GM21367 (cell line): Measurements from ENCODE around the gene CCDC51.
A peak's percentile ranks its signal among the peaks of the same experiment; 100 is the strongest.
"Not testable (repeated sequence)": the region's sequence is repeated elsewhere in the genome, so short reads cannot be mapped to it uniquely, and the experiment has no call there.

Source experiments
- ATAC-seq: cut with Tn5 transposase; IDR thresholded peaks from one replicate; pipeline ENCODE4 v1.9.1; 2021; ENCODE audit not compliant: unreplicated experiment

The CCDC51 gene, protein sequence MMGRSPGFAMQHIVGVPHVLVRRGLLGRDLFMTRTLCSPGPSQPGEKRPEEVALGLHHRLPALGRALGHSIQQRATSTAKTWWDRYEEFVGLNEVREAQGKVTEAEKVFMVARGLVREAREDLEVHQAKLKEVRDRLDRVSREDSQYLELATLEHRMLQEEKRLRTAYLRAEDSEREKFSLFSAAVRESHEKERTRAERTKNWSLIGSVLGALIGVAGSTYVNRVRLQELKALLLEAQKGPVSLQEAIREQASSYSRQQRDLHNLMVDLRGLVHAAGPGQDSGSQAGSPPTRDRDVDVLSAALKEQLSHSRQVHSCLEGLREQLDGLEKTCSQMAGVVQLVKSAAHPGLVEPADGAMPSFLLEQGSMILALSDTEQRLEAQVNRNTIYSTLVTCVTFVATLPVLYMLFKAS

DNA sequence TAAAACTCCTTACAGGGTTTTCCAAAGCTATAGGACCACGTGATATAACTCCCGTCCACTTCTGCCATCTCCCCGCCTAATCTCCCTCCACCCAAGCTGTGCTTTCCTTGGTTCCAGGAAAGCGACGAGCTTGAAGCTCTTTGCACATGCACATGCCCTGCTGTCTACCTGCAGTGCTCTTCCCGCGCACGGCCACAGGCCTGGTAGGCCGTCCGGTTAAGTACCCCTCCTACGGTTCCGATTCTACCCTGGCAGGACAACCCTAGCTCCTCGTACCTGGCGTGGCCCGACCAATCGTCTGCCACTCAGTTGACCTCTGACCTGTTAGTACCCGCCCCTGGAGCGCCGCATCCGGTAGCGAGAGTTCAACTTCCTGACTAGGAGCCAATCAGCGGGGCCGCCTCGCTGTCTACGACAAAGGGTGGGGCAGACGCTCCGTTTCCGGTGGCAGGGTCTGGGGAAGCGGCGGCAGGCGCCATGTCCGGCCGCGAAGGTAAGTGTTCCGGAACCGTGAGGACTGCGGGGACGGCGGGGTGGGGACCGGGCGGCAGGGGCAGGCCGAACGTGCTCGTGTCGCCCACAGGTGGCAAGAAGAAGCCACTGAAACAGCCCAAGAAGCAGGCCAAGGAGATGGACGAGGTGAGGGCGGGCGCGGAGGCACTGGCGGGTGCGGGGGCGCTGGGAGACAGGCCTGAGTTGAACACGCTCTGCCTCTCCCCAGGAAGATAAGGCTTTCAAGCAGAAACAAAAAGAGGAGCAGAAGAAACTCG is at the start of gene CCDC51, which contains the start of gene TMA7:
CCDC51 (minus strand) TSS at position 300 of the 770 bp plus-strand sequence. CDS start 4,991 bp downstream, outside the sequence.
TMA7 (plus strand) TSS at position 438 of the 770 bp plus-strand sequence; CDS start at position 478, 40 bp downstream.
- ATAC-seq, result peak; percentile 84

DNA sequence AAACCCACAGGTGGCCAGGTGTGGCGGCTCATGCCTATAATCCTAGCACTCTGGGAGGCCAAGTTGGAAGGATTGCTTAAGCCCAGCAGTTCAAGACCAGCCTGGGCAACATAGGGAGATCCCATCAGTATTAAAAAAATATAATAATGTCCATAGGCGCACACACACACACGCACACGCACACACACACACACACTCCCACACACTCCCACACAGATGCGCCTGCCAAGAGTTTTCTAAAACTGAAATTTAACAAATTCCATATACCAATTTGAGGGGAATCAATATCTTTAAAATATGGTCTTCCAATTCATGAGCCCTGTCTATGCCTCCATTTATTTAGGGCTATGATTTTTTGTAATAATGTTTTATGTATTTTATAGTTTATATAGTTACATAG is 47.0 kb upstream of the CCDC51 start:
- no peak for ATAC-seq

DNA sequence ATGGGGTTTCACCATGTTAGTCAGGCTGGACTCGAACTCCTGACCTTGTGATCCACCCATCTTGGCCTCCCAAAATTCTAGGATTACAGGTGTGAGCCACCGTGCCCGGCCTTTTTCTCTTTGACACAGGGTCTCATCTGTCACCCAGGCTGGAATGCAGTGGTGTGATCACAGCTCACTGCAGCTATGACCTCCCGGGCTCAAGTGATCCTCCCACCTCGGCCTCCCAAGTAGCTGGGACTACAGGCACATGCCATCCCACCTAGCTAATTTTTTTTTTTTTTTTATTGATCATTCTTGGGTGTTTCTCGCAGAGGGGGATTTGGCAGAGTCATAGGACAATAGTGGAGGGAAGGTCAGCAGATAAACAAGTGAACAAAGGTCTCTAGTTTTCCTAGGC is 42.9 kb upstream of the CCDC51 start:
- ATAC-seq, result not testable (repeated sequence)

DNA sequence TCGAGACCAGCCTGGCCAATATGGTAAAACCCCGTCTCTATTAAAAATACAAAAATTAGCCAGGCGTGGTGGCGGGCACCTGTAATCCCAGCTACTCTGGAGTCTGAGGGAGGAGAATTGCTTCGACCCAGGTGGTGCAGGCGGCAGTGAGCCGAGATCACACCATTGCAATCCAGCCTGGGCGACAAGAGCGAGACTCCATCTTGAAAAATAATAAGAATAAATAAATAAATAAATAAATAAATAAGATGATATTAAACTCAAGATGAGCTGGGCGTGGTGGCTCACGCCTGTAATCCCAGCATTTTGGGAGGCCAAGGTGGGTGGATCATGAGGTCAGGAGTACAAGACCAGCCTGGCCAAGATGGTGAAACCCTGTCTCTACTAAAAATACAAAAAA is 41.0 kb upstream of the CCDC51 start:
- not testable (repeated sequence) for ATAC-seq

DNA sequence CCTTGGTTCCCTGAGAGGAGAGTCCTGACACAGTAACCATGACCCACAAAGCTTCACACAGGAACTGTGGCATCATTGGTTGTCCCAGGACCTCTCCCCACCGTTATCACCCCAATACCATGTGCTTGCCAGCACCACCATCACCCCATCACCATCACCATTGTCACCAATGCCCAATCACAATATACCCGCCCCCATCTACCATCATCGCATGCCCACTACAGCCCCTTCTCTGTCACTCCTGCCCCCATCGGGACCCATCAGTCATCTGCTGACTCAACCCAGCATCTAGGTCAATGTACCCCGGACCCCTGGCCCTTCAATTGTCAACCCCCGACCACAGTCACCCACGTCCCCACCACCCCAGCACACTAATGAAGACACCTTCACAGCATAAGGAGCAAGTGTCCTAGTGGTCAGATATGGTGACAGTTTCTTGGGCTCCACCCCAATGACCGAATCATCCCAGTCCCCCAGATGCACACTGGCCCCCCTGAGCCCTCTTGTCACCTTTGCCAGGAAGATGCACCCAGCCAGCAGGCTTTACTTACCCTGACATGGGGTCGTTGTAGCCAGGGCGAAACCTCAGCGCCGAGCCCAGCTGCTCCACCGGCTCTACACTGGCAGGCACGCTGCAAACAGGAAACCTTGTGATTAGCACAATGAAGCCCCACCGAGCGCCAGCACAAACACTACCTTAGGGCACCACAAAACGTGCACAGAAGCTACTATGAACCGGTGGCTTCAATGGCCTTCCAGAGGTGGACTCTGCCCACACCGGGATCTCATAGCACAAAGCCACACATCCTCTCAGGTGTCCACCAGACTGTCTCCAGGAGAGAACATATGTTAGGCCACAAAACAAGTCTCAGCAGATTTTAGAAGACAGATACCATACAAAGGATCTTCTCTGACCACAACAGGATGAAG is 39.0 kb upstream of the CCDC51 start:
- ATAC-seq, result no peak

DNA sequence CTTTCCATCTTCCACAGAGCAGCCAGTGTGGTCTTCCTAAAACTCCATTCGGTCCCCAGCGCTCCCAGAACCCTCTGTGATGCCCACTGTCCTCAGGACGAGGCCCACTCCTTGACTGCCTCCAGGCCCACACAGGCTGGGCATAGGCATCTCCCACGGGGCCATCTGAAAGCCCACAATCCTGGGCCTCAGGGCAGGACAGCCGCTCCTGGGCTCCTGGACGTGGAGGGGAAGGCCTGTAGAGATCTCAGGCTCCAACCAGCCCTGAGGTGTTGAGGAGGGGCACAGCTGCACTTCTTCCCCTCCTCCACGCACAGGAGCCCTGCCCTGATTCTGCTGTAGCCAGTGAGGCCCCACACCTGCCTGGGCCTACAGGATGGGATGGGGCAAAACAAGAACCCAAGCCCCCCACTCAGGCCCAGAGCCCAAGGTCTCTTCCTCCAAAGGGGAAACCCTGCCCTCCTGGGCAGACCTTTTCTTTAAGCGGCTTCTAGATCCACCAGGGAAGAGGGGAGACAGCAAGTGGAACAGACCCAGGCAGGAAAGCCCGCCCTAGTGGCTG is 38.1 kb upstream of the CCDC51 start:
- ATAC-seq, result no peak

DNA sequence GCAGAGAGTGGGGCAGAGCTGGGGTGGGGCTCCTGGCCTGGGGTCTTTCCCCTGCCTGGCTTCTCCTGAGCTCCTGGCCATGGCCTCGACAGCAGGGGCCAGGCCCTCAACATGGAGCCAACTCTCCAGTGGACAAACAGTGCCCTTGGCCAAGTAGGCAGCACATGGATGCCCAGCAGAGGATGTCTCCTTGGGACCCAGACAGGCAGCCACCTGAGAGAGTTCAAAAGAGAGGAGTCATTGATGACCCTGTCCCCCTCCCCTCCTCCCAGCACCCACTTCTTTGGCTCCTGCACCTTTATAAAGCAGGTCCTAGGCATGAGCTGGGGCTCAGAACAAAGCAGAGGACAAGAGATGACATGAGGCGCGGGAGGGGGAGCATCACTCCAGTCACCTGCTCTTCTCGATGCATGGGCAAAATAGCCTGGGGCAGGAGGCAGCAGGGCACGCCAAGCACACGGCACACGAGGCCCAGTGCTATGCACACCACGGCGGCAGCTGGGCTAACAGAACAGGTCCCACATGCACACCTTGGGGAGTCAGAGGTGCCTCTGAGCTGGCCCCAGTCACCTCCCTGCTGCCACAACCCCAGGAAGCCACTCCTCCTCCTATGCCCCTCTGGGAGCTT is 36.6 kb upstream of the CCDC51 start:
- ATAC-seq, result no peak

DNA sequence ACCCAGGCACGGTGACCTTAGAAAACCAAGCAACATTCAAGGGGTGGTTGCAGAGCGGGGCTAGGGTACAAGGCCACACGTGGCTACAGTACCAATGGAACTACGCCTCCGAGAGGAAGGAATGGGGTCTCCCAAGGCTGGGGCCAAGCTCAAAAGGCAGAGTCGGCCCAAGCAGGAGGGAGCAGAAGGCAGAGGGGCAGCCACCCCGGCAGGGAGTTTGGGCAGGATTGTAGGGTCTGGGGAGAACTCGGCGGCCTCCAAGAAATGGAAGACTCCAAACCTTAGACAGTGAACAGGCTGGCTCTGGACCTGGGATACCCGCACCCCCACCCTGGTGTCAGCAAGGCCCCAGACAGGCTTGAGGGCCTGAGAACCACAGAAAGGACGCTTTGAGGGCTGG is 35.3 kb upstream of the CCDC51 start:
- ATAC-seq, result no peak

DNA sequence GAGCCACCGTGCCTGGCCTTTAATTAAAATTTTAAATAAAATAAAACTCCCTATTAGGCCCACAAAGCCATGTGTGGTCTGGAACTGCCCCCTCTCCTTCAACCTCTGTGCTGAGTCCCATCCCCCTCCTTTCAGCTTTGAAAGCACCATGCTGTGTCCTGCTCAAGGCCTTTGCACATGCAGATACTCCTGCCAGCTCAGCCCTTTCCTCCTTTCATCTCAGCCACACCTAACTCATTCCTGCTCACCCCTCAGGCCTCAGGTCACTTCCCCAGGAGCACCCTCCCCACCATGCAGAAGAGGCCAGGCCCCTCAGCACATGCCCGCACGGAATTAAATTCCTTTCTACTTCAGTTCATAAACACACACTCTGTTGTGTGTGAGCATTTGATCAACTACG is 34.7 kb upstream of the CCDC51 start:
- no peak for ATAC-seq

DNA sequence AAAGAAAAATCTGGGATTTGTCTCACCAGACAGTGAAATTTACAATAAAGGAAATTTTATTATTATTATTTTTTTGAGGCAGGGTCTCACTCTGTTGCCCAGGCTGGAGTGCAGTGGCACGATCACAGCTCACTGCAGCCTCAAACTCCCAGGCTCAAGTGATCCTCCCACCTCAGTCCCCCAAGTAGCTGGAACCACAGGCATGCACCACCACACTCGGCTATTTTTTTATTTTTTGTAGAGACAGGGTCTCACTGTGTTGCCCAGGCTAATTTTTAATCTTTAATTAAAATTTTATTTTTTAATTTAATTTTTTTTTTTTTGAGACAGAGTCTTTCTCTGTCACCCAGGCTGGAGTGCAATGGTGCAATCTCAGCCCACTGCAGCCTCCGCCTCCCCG is 34.1 kb upstream of the CCDC51 start:
- ATAC-seq, result not testable (repeated sequence)

DNA sequence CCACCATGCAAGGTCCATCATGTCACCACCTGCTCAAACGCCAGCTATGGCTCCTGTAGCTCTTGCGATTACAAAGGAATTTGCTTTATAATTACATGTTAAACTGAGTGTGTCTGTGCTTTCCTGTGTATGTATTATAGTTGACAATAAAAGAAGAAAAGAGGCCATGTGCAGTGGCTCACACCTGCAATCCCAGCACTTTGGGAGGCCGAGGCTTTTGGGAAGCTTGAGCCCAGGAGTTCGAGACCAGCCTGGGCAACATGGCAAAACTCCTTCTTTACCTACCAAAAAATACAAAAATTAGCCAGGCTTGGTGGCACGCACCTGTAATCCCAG is 33.7 kb upstream of the CCDC51 start:
- no peak for ATAC-seq

DNA sequence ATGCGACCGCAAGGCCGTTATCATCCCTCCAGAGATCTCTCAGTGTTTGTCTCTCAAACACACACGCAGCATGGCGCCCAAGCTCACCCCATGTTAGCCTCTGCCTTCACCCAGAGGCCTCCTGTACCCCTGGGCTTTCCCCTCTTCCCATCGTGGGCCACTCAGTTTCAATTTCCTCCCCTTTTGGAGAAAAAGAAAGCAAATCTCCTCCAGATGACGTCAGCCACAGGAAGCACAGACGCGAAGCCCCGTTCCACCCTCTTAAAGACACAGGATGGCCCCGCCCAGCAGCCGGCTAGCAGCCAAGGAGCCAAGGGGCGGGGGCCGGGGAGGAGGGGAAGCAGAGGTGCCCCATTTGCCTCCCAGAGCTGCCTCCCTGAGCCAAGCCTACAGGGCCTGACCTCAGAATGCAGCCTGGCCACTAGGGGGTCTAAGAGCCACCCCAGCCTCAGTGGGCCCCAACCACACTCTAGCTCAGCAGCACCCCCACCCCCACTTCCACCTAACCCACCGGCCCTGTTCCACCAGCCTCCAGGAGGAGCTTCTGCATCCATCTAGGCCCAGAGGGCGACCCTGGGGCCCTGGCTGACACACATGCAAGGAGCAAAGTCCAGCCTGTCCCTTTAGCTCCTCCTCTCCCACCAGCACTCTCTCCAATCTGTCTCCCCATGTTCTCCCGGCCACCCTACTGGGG is 33.2 kb upstream of the CCDC51 start:
- peak; percentile 76 for ATAC-seq

DNA sequence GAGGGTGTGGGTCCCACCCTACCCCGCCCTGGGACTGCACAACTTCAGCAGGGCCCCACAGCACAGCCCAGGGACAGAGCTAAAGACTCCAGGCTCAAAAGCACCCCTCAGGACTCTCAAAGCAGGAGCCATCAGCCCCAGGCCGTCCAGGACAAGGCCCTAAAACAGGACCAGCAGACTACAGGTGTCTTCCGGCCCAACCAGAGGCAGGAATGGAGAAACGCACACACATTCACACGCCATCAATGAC is 32.7 kb upstream of the CCDC51 start:
- peak; percentile 16 for ATAC-seq

DNA sequence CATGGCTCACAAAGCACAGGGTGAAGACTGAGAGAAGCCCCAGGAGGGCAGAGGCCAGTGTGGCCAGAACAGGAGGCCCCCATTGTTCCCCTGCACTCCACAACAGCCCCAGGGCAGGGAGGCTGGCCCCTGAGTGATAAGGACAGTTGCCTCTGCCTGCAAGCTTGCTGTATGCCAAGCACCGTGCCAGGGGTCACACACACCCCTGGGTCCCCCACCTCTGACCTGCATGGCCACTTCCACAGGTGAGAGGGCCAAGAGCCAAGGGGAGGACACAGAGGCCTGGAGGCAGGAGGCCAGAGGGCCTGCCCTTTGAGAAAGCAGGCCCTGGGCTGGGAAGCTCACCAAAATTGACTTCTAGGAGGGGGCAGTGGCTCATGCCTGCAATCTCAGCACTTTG is 30.4 kb upstream of the CCDC51 start:
- ATAC-seq, result no peak

DNA sequence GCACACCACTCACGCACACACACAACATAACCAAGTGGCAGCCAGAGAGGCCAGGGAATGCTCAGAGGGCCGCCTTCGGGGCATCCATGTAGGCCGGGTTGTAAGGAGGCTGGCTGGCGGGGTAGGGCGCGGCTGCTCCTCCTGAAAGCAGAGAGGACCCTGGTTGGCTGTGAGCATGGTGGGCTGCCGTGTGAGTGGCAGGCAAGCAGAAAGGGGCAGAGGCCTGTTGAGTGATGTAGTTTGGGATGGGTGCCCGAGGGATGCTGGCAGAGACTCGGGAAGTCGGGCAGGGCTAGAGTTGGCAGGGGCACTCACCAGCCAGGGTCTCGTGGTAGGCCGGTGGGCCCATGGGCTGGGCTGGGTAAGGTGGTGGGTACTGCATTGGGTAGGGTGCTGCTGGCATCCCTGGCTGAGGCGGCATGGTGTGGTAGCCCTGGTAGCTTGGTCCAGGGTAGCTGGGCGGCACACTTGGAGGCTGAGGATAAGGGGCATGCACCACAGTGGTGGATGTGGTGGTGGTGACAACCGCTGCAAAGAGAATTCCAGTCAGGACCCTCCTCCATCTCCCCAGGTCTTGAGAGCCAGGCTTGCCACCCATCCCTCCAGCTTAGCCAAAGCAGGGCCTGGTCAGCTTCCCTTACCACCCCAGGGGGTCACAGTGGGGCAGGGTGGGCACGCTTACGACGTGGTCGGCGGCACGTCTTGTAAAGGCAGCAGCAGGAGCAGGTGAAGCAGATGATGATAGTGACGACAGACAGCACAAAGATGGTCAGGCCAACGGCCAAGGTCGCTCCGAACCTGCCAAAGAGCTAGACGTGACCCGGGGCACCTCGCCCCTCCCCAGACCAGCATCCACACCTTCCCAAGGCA is 29.4 kb upstream of the CCDC51 start:
- no peak for ATAC-seq

DNA sequence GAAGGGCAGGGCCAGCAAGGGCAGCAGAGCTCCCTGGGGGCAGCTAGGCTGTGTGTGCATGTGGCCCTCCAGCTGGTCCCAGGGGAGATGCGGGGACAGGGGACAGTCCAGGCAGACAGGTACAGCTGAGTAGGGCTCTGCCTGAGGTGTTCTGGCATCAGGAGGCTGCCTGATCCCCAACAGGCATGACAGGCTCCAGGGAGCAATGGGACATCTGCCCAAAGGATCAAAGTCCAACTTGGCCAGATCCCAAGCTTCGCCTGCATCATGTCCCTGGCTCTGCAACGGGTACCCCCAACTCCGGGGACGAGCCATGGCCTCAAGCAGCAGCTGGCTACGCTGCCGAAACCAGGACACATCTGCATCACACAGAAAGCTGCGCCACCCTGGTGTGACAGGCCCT is 28.4 kb upstream of the CCDC51 start:
- no peak for ATAC-seq

DNA sequence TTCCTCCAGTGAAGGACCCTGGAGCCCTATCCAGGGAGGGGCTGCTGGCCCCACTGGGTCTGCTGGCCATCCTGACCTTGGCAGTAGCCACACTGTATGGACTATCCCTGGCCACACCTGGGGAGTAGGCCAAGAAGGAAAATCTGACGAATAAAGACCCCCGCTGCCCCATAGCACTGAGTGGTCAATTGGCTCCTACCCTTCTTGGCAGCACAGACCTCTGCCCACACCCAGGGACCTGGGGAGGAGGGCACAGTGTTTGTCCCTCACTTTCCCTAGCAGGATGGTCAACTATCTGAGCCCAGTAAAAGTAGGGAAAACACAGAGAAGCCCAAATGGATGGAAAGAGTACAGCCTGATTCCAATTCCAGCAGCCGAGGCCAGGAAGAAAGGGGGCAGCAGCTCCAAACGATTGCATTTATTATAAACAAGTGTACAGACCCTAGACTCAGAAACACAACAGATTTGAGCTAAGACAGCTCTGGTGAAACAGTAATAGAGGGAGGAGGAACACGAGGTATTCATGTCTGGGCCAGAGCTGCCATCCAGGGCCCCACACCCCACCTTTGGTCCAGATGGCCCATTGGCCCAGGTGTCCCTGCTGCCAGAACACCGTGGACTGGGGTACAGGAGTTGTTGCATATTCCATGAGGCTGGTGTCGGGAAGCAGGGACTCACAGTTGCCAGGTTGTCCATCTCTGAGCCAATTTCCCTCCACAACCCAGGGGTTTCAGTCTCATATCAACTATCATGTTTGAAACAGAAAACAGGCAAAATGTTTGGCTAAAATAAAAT is 27.8 kb upstream of the CCDC51 start:
- ATAC-seq, result no peak

DNA sequence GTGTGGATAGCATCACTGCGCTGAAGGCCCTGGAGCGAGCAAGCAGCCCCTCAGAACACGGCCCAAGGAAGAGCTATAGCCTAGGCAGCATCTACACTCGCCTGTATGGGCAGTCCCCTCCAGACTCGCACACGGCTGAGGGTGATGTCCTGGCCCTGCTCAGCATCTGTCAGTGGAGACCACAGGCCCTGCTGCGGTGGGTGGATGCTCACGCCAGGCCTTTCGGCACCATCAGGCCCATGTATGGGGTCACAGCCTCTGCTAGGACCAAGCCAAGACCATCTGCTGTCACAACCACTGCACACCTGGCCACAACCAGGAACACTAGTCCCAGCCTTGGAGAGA is 27.2 kb upstream of the CCDC51 start:
- ATAC-seq, result no peak
